GM21717 (cell line): ENCODE results near the gene NKPD1.

Experiments
- ATAC-seq: cut with Tn5 transposase; IDR thresholded peaks from one replicate; pipeline ENCODE4 v1.9.1; 2021; ENCODE audit warnings: mild to moderate bottlenecking, moderate library complexity; ENCODE audit not compliant: unreplicated experiment

The NKPD1 gene

GRCh38 chr19:45160870-45161737 lies at the start of gene NKPD1:
NKPD1 (minus strand) TSS chr19:45160982; CDS start chr19:45160150, 832 bp downstream.
- ATAC-seq = no peak

GRCh38 chr19:45206328-45206727 lies 45.5 kb upstream of the NKPD1 start:
- no peak for ATAC-seq

GRCh38 chr19:45205810-45206209 lies 45.0 kb upstream of the NKPD1 start:
- ATAC-seq = no peak

- ATAC-seq = no peak
These were observed 41.9 kb upstream of the NKPD1 start for GRCh38 chr19:45202637-45203036.

GRCh38 chr19:45200568-45200967 lies 39.8 kb upstream of the NKPD1 start:
- no peak for ATAC-seq

- ATAC-seq = no peak
These were observed 35.0 kb upstream of the NKPD1 start for GRCh38 chr19:45195764-45196163.

- no peak for ATAC-seq
These were observed 30.6 kb upstream of the NKPD1 start for GRCh38 chr19:45191375-45191774.

GRCh38 chr19:45189971-45190370 lies 29.2 kb upstream of the NKPD1 start:
- no peak for ATAC-seq

GRCh38 chr19:45187421-45188100 lies 26.8 kb upstream of the NKPD1 start:
- no peak for ATAC-seq

GRCh38 chr19:45186509-45187334 lies 25.9 kb upstream of the NKPD1 start:
- ATAC-seq = no peak

GRCh38 chr19:45184115-45184514 lies 23.3 kb upstream of the NKPD1 start:
- no peak for ATAC-seq

- ATAC-seq = no peak
These were observed 22.0 kb upstream of the NKPD1 start for GRCh38 chr19:45182758-45183157.

GRCh38 chr19:45180936-45181335 lies 20.2 kb upstream of the NKPD1 start:
- no peak for ATAC-seq

GRCh38 chr19:45179892-45180370 lies 19.1 kb upstream of the NKPD1 start:
- no peak for ATAC-seq

- ATAC-seq = no peak
These were observed 18.5 kb upstream of the NKPD1 start for GRCh38 chr19:45179072-45179891.

GRCh38 chr19:45178262-45179071 lies 17.7 kb upstream of the NKPD1 start, which contains the start of gene BLOC1S3:
BLOC1S3 (plus strand) TSS chr19:45178784; CDS start chr19:45179297, 513 bp downstream.
- peak; percentile 74 for ATAC-seq

GRCh38 chr19:45177817-45178261 lies 17.1 kb upstream of the NKPD1 start, which contains the start of gene TRAPPC6A:
TRAPPC6A (minus strand) TSS chr19:45178237; CDS start chr19:45178218, 19 bp downstream.
- no peak for ATAC-seq

GRCh38 chr19:45175515-45176345 lies 14.9 kb upstream of the NKPD1 start:
- no peak for ATAC-seq
